Testis (tissue), 2 donors: ENCODE measurements around the gene CHTF8.

Source experiments
- CTCF ChIP-seq, 3 experiments: fragments of 450-650 bp in 2 of 3; fragments of 200-600 bp in 1 of 3; sonication (generic) in 1 of 3; IDR thresholded peaks; one replicate each; pipeline ENCODE4 v1.5.1; 2016 to 2019; ENCODE audit warnings: antibody characterized with exemption in 3 of 3, mild to moderate bottlenecking in 2 of 3, moderate library complexity in 1 of 3
- POLR2A ChIP-seq: fragments of 450-650 bp; IDR thresholded peaks from one replicate; pipeline ENCODE4 v1.6.1; 2017; ENCODE audit warnings: antibody characterized with exemption, mild to moderate bottlenecking, moderate library complexity

DNA sequence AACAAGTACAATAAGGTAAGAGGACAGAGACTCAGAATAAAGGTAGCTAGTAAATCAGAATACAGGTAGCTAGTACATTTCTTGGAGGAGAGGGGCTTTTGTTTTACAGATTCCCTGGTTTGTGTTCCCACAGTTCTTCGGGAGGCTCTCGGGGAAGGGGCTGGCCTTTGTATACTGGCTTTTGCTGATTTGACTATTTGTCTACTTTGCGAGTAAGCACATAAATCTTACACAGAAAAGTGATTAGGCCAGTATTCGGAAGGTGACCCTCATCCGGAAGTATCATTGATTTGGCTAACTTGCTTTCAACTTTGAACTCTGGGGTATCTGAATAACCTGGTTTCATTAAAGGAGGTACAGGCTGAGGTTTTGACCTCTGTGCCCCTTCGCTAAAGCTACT, 33.2 kb upstream of the CHTF8 start:
- TF ChIP-seq POLR2A (no peak), CTCF (IDR thresholded peaks at IDR 0.05) (no peak)
